H1 (cell line): Measurements from ENCODE around the gene GATB. TPM values are rescaled to one million over a fixed set of nuclear protein-coding genes. Genes with fewer than 3 reads are reported as not detected.

Experiments
- CTCF ChIA-PET: fragments of 300-600 bp; sonication (Branson Sonifier 250); formaldehyde crosslinking; loops from one replicate; lab custom pipeline; 2021; ENCODE audit not compliant: partially characterized antibody; lab: Charles Lee
- POLR2A ChIA-PET: fragments of 300-600 bp; sonication (Branson Sonifier 250); formaldehyde crosslinking; loops from one replicate; lab custom pipeline; 2021; ENCODE audit warnings: inconsistent platforms; ENCODE audit not compliant: partially characterized antibody; lab: Charles Lee
- DNase-seq, 2 experiments: peaks; one replicate each; pipeline versions ENCODE4 v3.0.0 to v3.0.0-alpha.2; 2010 to 2022; ENCODE audit warnings: low spot score in 2 of 2, low read depth in 1 of 2, mixed read lengths in 1 of 2
- FAIRE-seq: peaks from 2 replicates; lab custom pipeline; 2011; peaks lifted over from hg19 to GRCh38; lab: Jason Lieb, UNC
- H2AFZ ChIP-seq: 2 replicates; pipeline ENCODE4 v1.8.1; 2012; ENCODE audit warnings: low read length, inconsistent platforms
- H2AK5ac ChIP-seq: 2 replicates; pipeline ENCODE4 v1.6.1; 2013; ENCODE audit warnings: low read depth, low read length
- H2BK120ac ChIP-seq: replicated peaks from 2 replicates; pipeline ENCODE3; 2013; ENCODE audit warnings: low read depth, low read length, inconsistent platforms
- H2BK12ac ChIP-seq: 2 replicates; pipeline ENCODE4 v1.6.1; 2013; ENCODE audit warnings: low read depth, low read length
- H2BK15ac ChIP-seq: 2 replicates; pipeline ENCODE4 v1.6.1; 2013; ENCODE audit warnings: low read length
- H2BK20ac ChIP-seq: 2 replicates; pipeline ENCODE4 v1.6.1; 2013; ENCODE audit warnings: low read length
- H2BK5ac ChIP-seq: 2 replicates; pipeline ENCODE4 v1.6.1; 2013; ENCODE audit warnings: low read depth, low read length
- H3K14ac ChIP-seq: 2 replicates; pipeline ENCODE4 v1.6.1; 2013; ENCODE audit warnings: inconsistent platforms; ENCODE audit not compliant: insufficient read length
- H3K18ac ChIP-seq: 2 replicates; pipeline ENCODE4 v1.6.1; 2013; ENCODE audit warnings: low read length; ENCODE audit errors: extremely low read depth
- H3K23ac ChIP-seq: 2 replicates; pipeline ENCODE4 v1.6.1; 2013; ENCODE audit warnings: inconsistent platforms; ENCODE audit not compliant: insufficient read length
- H3K23me2 ChIP-seq: 2 replicates; pipeline ENCODE4 v1.6.1; 2013; ENCODE audit warnings: low read depth, low read length
- H3K27ac ChIP-seq: 2 replicates; pipeline ENCODE4 v1.6.1; 2011; ENCODE audit warnings: low read depth, low read length, inconsistent platforms
- H3K27me3 ChIP-seq, 4 experiments: replicated peaks in 1 of 4; 1 replicate in 1 of 4; 2 replicates in 3 of 4; pipeline versions ENCODE4 v1.6.1 to v1.8.1; 2011 to 2013; ENCODE audit warnings: low read length in 3 of 4, mild to moderate bottlenecking in 3 of 4, inconsistent platforms in 2 of 4, mixed read lengths in 2 of 4, moderate library complexity in 1 of 4; ENCODE audit not compliant: control insufficient read depth in 3 of 4, insufficient read depth in 3 of 4; ENCODE audit errors: extremely low read depth in 1 of 4
- H3K36me3 ChIP-seq, 4 experiments: 2 replicates each; pipeline versions ENCODE4 v1.6.1 to v1.8.1; 2011 to 2013; ENCODE audit warnings: mild to moderate bottlenecking in 4 of 4, low read length in 3 of 4, moderate library complexity in 2 of 4, control low read depth in 1 of 4, inconsistent platforms in 1 of 4; ENCODE audit not compliant: insufficient read depth in 4 of 4, control insufficient read depth in 2 of 4
- H3K4ac ChIP-seq: replicated peaks from 2 replicates; pipeline ENCODE3; 2013; ENCODE audit warnings: low read length, low read depth, mixed read lengths, inconsistent platforms; ENCODE audit not compliant: insufficient read length
- H3K4me1 ChIP-seq, 4 experiments: replicated peaks in 1 of 4; 1 replicate in 1 of 4; 2 replicates in 3 of 4; pipeline versions ENCODE4 v1.6.1 to v1.8.1; 2011 to 2013; ENCODE audit warnings: low read length in 3 of 4, inconsistent platforms in 2 of 4, mixed read lengths in 1 of 4; ENCODE audit not compliant: insufficient read depth in 4 of 4, control insufficient read depth in 3 of 4
- H3K4me2 ChIP-seq, 2 experiments: 2 replicates each; pipeline versions ENCODE4 v1.6.1 to v1.8.1; 2011 to 2013; ENCODE audit warnings: low read depth in 2 of 2, low read length in 2 of 2, control low read depth in 1 of 2, inconsistent platforms in 1 of 2, mild to moderate bottlenecking in 1 of 2; ENCODE audit not compliant: insufficient read depth in 1 of 2
- H3K4me3 ChIP-seq, 4 experiments: fragments of 200-600, 300-600 bp in 1 of 4; sonication (generic), shearing (Covaris generic), sonication (Bioruptor Twin) in 1 of 4; 2 replicates each; pipeline versions ENCODE4 v1.5.1 to v1.8.1; 2011 to 2016; ENCODE audit warnings: low read length in 4 of 4, low read depth in 3 of 4, control low read depth in 2 of 4, inconsistent platforms in 2 of 4, mild to moderate bottlenecking in 2 of 4, mixed read lengths in 1 of 4, moderate library complexity in 1 of 4; ENCODE audit not compliant: insufficient read depth in 2 of 4; ENCODE audit errors: extremely low read depth in 1 of 4
- H3K56ac ChIP-seq: replicated peaks from 2 replicates; pipeline ENCODE3; 2013; ENCODE audit warnings: low read depth, mild to moderate bottlenecking, mixed read lengths, low read length, inconsistent platforms; ENCODE audit not compliant: insufficient read length
- H3K79me1 ChIP-seq: 2 replicates; pipeline ENCODE4 v1.6.1; 2013; ENCODE audit warnings: low read depth, low read length, control low read depth
- H3K79me2 ChIP-seq, 2 experiments: 2 replicates each; pipeline versions ENCODE4 v1.6.1 to v1.8.1; 2012 to 2013; ENCODE audit warnings: low read length in 2 of 2, mild to moderate bottlenecking in 2 of 2, inconsistent platforms in 1 of 2; ENCODE audit not compliant: insufficient read depth in 2 of 2, control insufficient read depth in 1 of 2
- H3K9ac ChIP-seq, 4 experiments: replicated peaks in 1 of 4; 1 replicate in 1 of 4; 2 replicates in 3 of 4; pipeline versions ENCODE4 v1.6.1 to v1.8.1; 2011 to 2013; ENCODE audit warnings: low read depth in 3 of 4, low read length in 3 of 4, control low read depth in 2 of 4, mild to moderate bottlenecking in 2 of 4, moderate library complexity in 2 of 4, inconsistent platforms in 1 of 4; ENCODE audit errors: extremely low read depth in 1 of 4
- H3K9me3 ChIP-seq, 2 experiments: 2 replicates each; pipeline versions ENCODE4 v1.6.1 to v1.8.1; 2012 to 2013; ENCODE audit warnings: mild to moderate bottlenecking in 2 of 2, moderate library complexity in 2 of 2, control low read depth in 1 of 2, inconsistent platforms in 1 of 2, low read depth in 1 of 2, low read length in 1 of 2, mixed read lengths in 1 of 2; ENCODE audit not compliant: insufficient read depth in 2 of 2
- H4K20me1 ChIP-seq, 2 experiments: replicated peaks in 1 of 2; 2 replicates each; pipeline versions ENCODE3 to v1.8.1; 2011 to 2013; ENCODE audit warnings: inconsistent platforms in 2 of 2, low read length in 2 of 2, mild to moderate bottlenecking in 1 of 2; ENCODE audit not compliant: insufficient read depth in 2 of 2, control insufficient read depth in 1 of 2
- H4K5ac ChIP-seq: 2 replicates; pipeline ENCODE4 v1.6.1; 2013; ENCODE audit warnings: low read length, low read depth, mixed read lengths, inconsistent platforms; ENCODE audit not compliant: insufficient read length
- H4K8ac ChIP-seq: 2 replicates; pipeline ENCODE4 v1.8.0; 2013; ENCODE audit warnings: mild to moderate bottlenecking, moderate library complexity, low read length, inconsistent platforms; ENCODE audit not compliant: insufficient read depth; ENCODE audit errors: extremely low read depth
- H4K91ac ChIP-seq: replicated peaks from 2 replicates; pipeline ENCODE3; 2013; ENCODE audit warnings: low read length, mixed read lengths, inconsistent platforms; ENCODE audit not compliant: insufficient read length
- CBX8 ChIP-seq: fragments of 300-800, 300-1000 bp; sonication (generic); IDR thresholded peaks from 2 replicates; pipeline ENCODE4 v1.7.1; 2016; ENCODE audit warnings: low read depth, low read length, borderline replicate concordance
- CHD1 ChIP-seq: IDR thresholded peaks from 2 replicates; pipeline ENCODE4 v1.6.1; 2012; ENCODE audit warnings: low read depth, low read length, improper control_type of control experiment
- CTCF ChIP-seq, 3 experiments: IDR thresholded peaks; 1 replicate in 2 of 3; 2 replicates in 1 of 3; pipeline versions ENCODE4 v1.5.1 to v1.6.1; 2011; ENCODE audit warnings: low read length in 3 of 3, mild to moderate bottlenecking in 3 of 3, inconsistent platforms in 2 of 3, low read depth in 1 of 3, moderate library complexity in 1 of 3; ENCODE audit not compliant: insufficient read depth in 1 of 3; ENCODE audit errors: control extremely low read depth in 1 of 3
- EGR1 ChIP-seq: IDR thresholded peaks from 2 replicates; pipeline ENCODE4 v1.6.1; 2011; ENCODE audit warnings: low read depth, low read length, borderline replicate concordance
- GABPA ChIP-seq: IDR thresholded peaks from 2 replicates; pipeline ENCODE4 v1.6.1; 2011; ENCODE audit warnings: mild to moderate bottlenecking, low read length, moderate library complexity, borderline replicate concordance; ENCODE audit not compliant: insufficient read depth
- RFX5 ChIP-seq: IDR thresholded peaks from 2 replicates; pipeline ENCODE4 v1.6.1; 2011; ENCODE audit warnings: low read depth, low read length, improper control_type of control experiment, borderline replicate concordance
- RNF2 ChIP-seq: fragments of 200-900, 300-1000 bp; sonication (generic); IDR thresholded peaks from 2 replicates; pipeline ENCODE4 v1.7.1; 2016; ENCODE audit warnings: borderline replicate concordance, low read depth, mild to moderate bottlenecking, antibody characterized with exemption, low read length; ENCODE audit not compliant: poor library complexity, severe bottlenecking; ENCODE audit errors: missing control alignments
- SIX5 ChIP-seq: IDR thresholded peaks from 2 replicates; pipeline ENCODE4 v1.6.1; 2011; ENCODE audit warnings: mild to moderate bottlenecking, low read depth, low read length
- WGBS, 2 experiments: shearing (Covaris generic) in 1 of 2; methylation state at CpG; one replicate each; pipeline versions ENCODE4 v1.1.6 to v1.1.7; 2013 to 2015; ENCODE audit warnings: low lambda C conversion rate in 2 of 2, mixed read lengths in 2 of 2, inconsistent platforms in 1 of 2, low coverage in 1 of 2, missing lambda C conversion rate in 1 of 2; ENCODE audit not compliant: insufficient replicate concordance in 2 of 2, insufficient coverage in 1 of 2, insufficient read length in 1 of 2; ENCODE audit errors: extremely low coverage in 1 of 2, missing lambda C conversion rate in 1 of 2; 5-methylcytosine and 5-hydroxymethylcytosine counted together
- polyA plus RNA-seq, 7 experiments: library from polyadenylated mRNA; depleted of rRNA in 3 of 7; stranded (reverse) in 5 of 7; unstranded in 2 of 7; fragments of >200 nt in 5 of 7; fragments of 200-250 nt in 2 of 7; gene quantifications; 1 replicate in 5 of 7; 2 replicates in 1 of 7; 4 replicates in 1 of 7; pipeline versions ENCODE4 v1.2.1 to v1.2.3, GENCODE V29; 2011 to 2013; ENCODE audit warnings: missing spikeins in 2 of 7, mixed read lengths in 2 of 7
- total RNA-seq: library from RNA; stranded (reverse); fragmentation: NEBNext Ultra II Directional; extraction: Animal tissue kit (Norgen Biotek cat#: 25700); gene quantifications from 2 replicates; pipeline ENCODE4 v1.2.1, GENCODE V29; 2021

Gene GATB
- total and polyA plus RNA-seq, 2 of the 8 experiments (the other 6 are each of a cell fraction or from before 2014, with no cell fraction given): 15.3 to 18.0 TPM

GRCh38 chr4:151709071-151709470 is 51.7 kb downstream of the GATB start:
- WGBS, 2 experiments: 95% methylated on average over 6 of the region's 6 CpGs; no CpG with 5 or more reads in 1 of the 2 experiments
- Histone ChIP-seq H4K8ac (no peak overlapping the region), H3K18ac (no peak overlapping the region), H2AFZ (no peak overlapping the region), H3K9me3 (no peaks in the 10 kb centered on the region), H2BK15ac (no peak overlapping the region), H3K36me3 (peaks cover 0 to 3% (median 0%) of the 10 kb centered on the region in 4 experiments; a peak in 2 of 8 replicates), H4K5ac (no peak overlapping the region), H3K23ac (no peak overlapping the region), H3K79me2 (no peaks in the 10 kb centered on the region), H3K56ac (no peak overlapping the region), H2BK12ac (no peak overlapping the region), H3K4me1 (no peaks in the 10 kb centered on the region; a peak in 1 of 7 replicates), H3K9ac (no peak overlapping the region), H3K14ac (no peak overlapping the region), H2BK5ac (no peak overlapping the region), H3K79me1 (no peaks in the 10 kb centered on the region), H2AK5ac (no peak overlapping the region), H2BK20ac (no peak overlapping the region), H3K27ac (no peak overlapping the region), H4K20me1 (no peaks in the 10 kb centered on the region), H3K23me2 (no peaks in the 10 kb centered on the region; the same call in 1 of the 2 replicates), H3K4me2 (no peak overlapping the region), H3K4ac (no peak overlapping the region), H3K27me3 (no peaks in the 10 kb centered on the region), H2BK120ac (no peak overlapping the region), H4K91ac (no peak overlapping the region), H3K4me3 (no peak overlapping the region)
- ChIA-PET CTCF (interaction anchor here (1.1 kb wide), 1 partner anchor 574 kb away, joined by 3 read pairs; no protein-coding TSS in a partner anchor), POLR2A (no interaction called here)
- DNase-seq (no peak), FAIRE-seq (no peak)
- no peak for TF ChIP-seq CTCF (IDR thresholded peaks at IDR 0.05; ENCODE audit: control extremely low read depth in 1 of 3, insufficient read depth in 1 of 3, low read depth in 1 of 3, low read length in 3 of 3)
- TF ChIP-seq RNF2: no peak
- no peak for TF ChIP-seq RFX5
- TF ChIP-seq GABPA: no peak
- no peak for TF ChIP-seq CBX8
- TF ChIP-seq CHD1: no peak
- TF ChIP-seq EGR1: no peak
- TF ChIP-seq SIX5: no peak
